ENCODE data around the gene MDK.
A peak's percentile ranks its signal among the peaks of the same experiment; 100 is the strongest.

MDK gene

GRCh38 chr11:46381048-46381818 is at the start of gene MDK:
Gene MDK, plus strand, starts transcription at chr11:46381669. Its CDS starts 389 bp downstream, at chr11:46382058.
- DNase-seq = peak; percentile 43

- no peak for DNase-seq
Observed at GRCh38 chr11:46332093-46332567, 49.3 kb upstream of the MDK start.

- peak; percentile 28 for DNase-seq
Observed at GRCh38 chr11:46332568-46333393, 48.7 kb upstream of the MDK start.

GRCh38 chr11:46333394-46333947 is 48.0 kb upstream of the MDK start:
- DNase-seq = peak; percentile 65

- DNase-seq = no peak
Observed at GRCh38 chr11:46334211-46334610, 47.3 kb upstream of the MDK start.

GRCh38 chr11:46335271-46335670 is 46.2 kb upstream of the MDK start:
- DNase-seq = no peak

- no peak for DNase-seq
Observed at GRCh38 chr11:46335890-46336562, 45.4 kb upstream of the MDK start.

GRCh38 chr11:46336563-46337180 is 44.8 kb upstream of the MDK start:
- no peak for DNase-seq

- no peak for DNase-seq
Observed at GRCh38 chr11:46337626-46338345, 43.7 kb upstream of the MDK start.

- no peak for DNase-seq
Observed at GRCh38 chr11:46338636-46338987, 42.9 kb upstream of the MDK start.

- peak; percentile 70 for DNase-seq
Observed at GRCh38 chr11:46338988-46339666, 42.3 kb upstream of the MDK start.

- no peak for DNase-seq
Observed at GRCh38 chr11:46339816-46340215, 41.7 kb upstream of the MDK start.

GRCh38 chr11:46341454-46341853 is 40.0 kb upstream of the MDK start:
- no peak for DNase-seq

GRCh38 chr11:46342239-46342638 is 39.2 kb upstream of the MDK start:
- DNase-seq = no peak

GRCh38 chr11:46343520-46343919 is 37.9 kb upstream of the MDK start:
- no peak for DNase-seq

- DNase-seq = peak; percentile 85
Observed at GRCh38 chr11:46345131-46345597, 36.3 kb upstream of the MDK start.

GRCh38 chr11:46345881-46346484 is 35.5 kb upstream of the MDK start:
- DNase-seq = peak; percentile 36

- peak; percentile 91 for DNase-seq
Observed at GRCh38 chr11:46346886-46347636, 34.4 kb upstream of the MDK start, which contains the start of gene DGKZ. Gene DGKZ, plus strand, starts transcription at chr11:46347463. Its CDS starts 197 bp downstream, at chr11:46347660.

GRCh38 chr11:46347637-46348311 is 33.7 kb upstream of the MDK start:
- no peak for DNase-seq
